ENCODE measurements around the gene CAPN8.

CAPN8 gene

DNA sequence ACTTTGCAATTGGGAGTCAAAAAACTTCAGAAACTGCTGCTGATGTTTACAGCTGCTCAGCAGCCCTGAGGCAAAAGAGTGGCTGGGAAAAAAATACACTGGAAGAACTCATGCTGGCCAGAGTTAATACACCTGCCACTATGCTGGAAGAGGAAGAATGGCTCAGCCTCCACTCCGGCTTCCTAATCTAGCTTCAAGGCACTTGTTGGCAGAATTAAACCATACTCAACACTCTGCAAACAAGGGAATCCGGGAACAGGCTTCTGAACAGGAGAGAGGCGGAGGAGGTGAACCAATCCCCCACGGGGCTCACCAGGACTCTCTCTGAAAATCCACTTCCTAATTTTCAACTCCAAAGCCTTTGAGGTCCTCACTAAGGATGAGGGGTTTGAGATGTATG, 152.2 kb downstream of the CAPN8 start:
- no peaks in the 10 kb centered on the region for H3K27me3 ChIP-seq (ENCODE audit: insufficient read depth, low read depth)
- TF ChIP-seq, protein P1, sequence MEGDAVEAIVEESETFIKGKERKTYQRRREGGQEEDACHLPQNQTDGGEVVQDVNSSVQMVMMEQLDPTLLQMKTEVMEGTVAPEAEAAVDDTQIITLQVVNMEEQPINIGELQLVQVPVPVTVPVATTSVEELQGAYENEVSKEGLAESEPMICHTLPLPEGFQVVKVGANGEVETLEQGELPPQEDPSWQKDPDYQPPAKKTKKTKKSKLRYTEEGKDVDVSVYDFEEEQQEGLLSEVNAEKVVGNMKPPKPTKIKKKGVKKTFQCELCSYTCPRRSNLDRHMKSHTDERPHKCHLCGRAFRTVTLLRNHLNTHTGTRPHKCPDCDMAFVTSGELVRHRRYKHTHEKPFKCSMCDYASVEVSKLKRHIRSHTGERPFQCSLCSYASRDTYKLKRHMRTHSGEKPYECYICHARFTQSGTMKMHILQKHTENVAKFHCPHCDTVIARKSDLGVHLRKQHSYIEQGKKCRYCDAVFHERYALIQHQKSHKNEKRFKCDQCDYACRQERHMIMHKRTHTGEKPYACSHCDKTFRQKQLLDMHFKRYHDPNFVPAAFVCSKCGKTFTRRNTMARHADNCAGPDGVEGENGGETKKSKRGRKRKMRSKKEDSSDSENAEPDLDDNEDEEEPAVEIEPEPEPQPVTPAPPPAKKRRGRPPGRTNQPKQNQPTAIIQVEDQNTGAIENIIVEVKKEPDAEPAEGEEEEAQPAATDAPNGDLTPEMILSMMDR (conservative IDR thresholded peaks at IDR 0.05; ENCODE audit: low read depth, low read length): no peak
- H3K9ac ChIP-seq: no peak overlapping the region
- H3K79me2 ChIP-seq (ENCODE audit: insufficient read depth, low read depth): no peaks in the 10 kb centered on the region
- H3K4me3 ChIP-seq (IDR thresholded peaks at IDR 0.05; ENCODE audit: insufficient read depth, low read depth, low read length): no peak overlapping the region
- no peaks in the 10 kb centered on the region for H3K36me3 ChIP-seq (ENCODE audit: insufficient read depth)
- H4K20me1 ChIP-seq (ENCODE audit: insufficient read depth): no peaks in the 10 kb centered on the region
- H3K4me1 ChIP-seq (ENCODE audit: low read depth, poor library complexity, severe bottlenecking): no peaks in the 10 kb centered on the region
- no peak overlapping the region for H3K27ac ChIP-seq
- H3K4me2 ChIP-seq: no peak overlapping the region
- no peak overlapping the region for H2AFZ ChIP-seq (ENCODE audit: low read depth)

DNA sequence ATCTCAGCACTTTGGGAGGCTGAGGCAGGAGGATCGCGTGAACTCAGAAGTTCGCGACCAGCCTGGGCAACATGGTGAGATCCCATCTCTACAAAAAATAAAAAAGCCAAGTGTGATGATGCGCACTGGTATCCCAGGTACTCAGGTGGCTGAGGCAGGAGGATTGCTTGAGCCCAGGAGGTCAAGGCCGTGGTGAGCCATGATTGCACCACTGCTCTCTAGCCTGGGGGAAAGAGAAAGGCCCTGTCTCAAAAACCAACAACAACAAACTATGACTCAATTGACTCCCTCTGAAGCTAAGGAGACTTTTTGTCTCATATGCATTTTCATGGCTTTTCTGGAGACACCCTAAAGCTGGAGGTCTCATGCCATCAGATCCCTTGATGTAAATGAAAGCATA, 153.4 kb downstream of the CAPN8 start:
- Histone ChIP-seq H2AFZ (ENCODE audit: low read depth) (no peak overlapping the region), H3K4me2 (no peak overlapping the region), H3K79me2 (ENCODE audit: insufficient read depth, low read depth) (no peaks in the 10 kb centered on the region), H4K20me1 (ENCODE audit: insufficient read depth) (no peaks in the 10 kb centered on the region), H3K27me3 (ENCODE audit: insufficient read depth, low read depth) (no peaks in the 10 kb centered on the region), H3K9ac (no peak overlapping the region), H3K27ac (no peak overlapping the region), H3K36me3 (ENCODE audit: insufficient read depth) (no peaks in the 10 kb centered on the region), H3K4me1 (ENCODE audit: low read depth, poor library complexity, severe bottlenecking) (no peaks in the 10 kb centered on the region), H3K4me3 (IDR thresholded peaks at IDR 0.05; ENCODE audit: insufficient read depth, low read depth, low read length) (no peak overlapping the region)
- TF ChIP-seq, protein P1 (conservative IDR thresholded peaks at IDR 0.05; ENCODE audit: low read depth, low read length): no peak

- H3K79me2 ChIP-seq (ENCODE audit: insufficient read depth, low read depth): no peaks in the 10 kb centered on the region
- no peak overlapping the region for H3K9ac ChIP-seq
- no peaks in the 10 kb centered on the region for H4K20me1 ChIP-seq (ENCODE audit: insufficient read depth)
- H3K4me2 ChIP-seq: no peak overlapping the region
- no peaks in the 10 kb centered on the region for H3K4me1 ChIP-seq (ENCODE audit: low read depth, poor library complexity, severe bottlenecking)
- TF ChIP-seq, protein P1 (conservative IDR thresholded peaks at IDR 0.05; ENCODE audit: low read depth, low read length): no peak
- H3K36me3 ChIP-seq (ENCODE audit: insufficient read depth): no peaks in the 10 kb centered on the region
- no peak overlapping the region for H3K27ac ChIP-seq
- no peak overlapping the region for H2AFZ ChIP-seq (ENCODE audit: low read depth)
- no peaks in the 10 kb centered on the region for H3K27me3 ChIP-seq (ENCODE audit: insufficient read depth, low read depth)
- no peak overlapping the region for H3K4me3 ChIP-seq (IDR thresholded peaks at IDR 0.05; ENCODE audit: insufficient read depth, low read depth, low read length)
Measured at GRCh38 chr1:223508796-223509195, 156.7 kb downstream of the CAPN8 start.

- TF ChIP-seq, protein P1 (conservative IDR thresholded peaks at IDR 0.05; ENCODE audit: low read depth, low read length): no peak
- Histone ChIP-seq H3K4me2 (no peak overlapping the region), H3K4me3 (IDR thresholded peaks at IDR 0.05; ENCODE audit: insufficient read depth, low read depth, low read length) (no peak overlapping the region), H3K36me3 (ENCODE audit: insufficient read depth) (no peaks in the 10 kb centered on the region), H4K20me1 (ENCODE audit: insufficient read depth) (no peaks in the 10 kb centered on the region), H3K79me2 (ENCODE audit: insufficient read depth, low read depth) (no peaks in the 10 kb centered on the region), H3K4me1 (ENCODE audit: low read depth, poor library complexity, severe bottlenecking) (no peaks in the 10 kb centered on the region), H3K27me3 (ENCODE audit: insufficient read depth, low read depth) (no peaks in the 10 kb centered on the region), H3K9ac (no peak overlapping the region), H2AFZ (ENCODE audit: low read depth) (no peak overlapping the region), H3K27ac (no peak overlapping the region)
Measured at GRCh38 chr1:223504741-223505140, 160.8 kb downstream of the CAPN8 start.
